HepG2 (cell line): ENCODE data around the gene MRGPRF. TPM values are rescaled to one million over a fixed set of nuclear protein-coding genes. Genes with fewer than 3 reads are reported as not detected.

Source experiments
- ATAC-seq: fragments of 200-7000 bp; cut with Tn5 transposase; 3 replicates; pipeline ENCODE4 v1.9.1; 2020; ENCODE audit warnings: mild to moderate bottlenecking, moderate library complexity
- BruUV-seq: library from RNA; stranded (reverse); fragments of 400-500 nt; replicated peaks from 2 replicates; lab custom pipeline; 2021; lab: Mats Ljungman, UMichigan
- CTCF ChIA-PET: fragments of 300-600 bp; formaldehyde crosslinking; extraction: SDS; loops from one replicate; lab custom pipeline; 2021; ENCODE audit warnings: low total read pairs, inconsistent platforms, low intra/inter-chr PET ratio; lab: Yijun Ruan, JAX
- POLR2A ChIA-PET: fragments of 350-600 bp; sonication (Branson Sonifier 250); formaldehyde crosslinking; loops from one replicate; lab custom pipeline; 2020; ENCODE audit warnings: antibody characterized with exemption, inconsistent platforms; lab: Yijun Ruan, JAX
- DNase-seq: peaks from one replicate; pipeline ENCODE4 v3.0.0-alpha.2; 2015; ENCODE audit warnings: low spot score
- FAIRE-seq: peaks from 3 replicates; lab custom pipeline; 2011; peaks lifted over from hg19 to GRCh38; lab: Jason Lieb, UNC
- H2AFZ ChIP-seq: one replicate; pipeline ENCODE4 v1.6.1; 2011; ENCODE audit warnings: low read length, inconsistent platforms
- H3K27ac ChIP-seq: fragments of 300-600 bp; 3 replicates; pipeline ENCODE4 v1.8.0; 2011; ENCODE audit warnings: mixed run types, mild to moderate bottlenecking, mixed read lengths, low read length, inconsistent platforms; ENCODE audit not compliant: insufficient read depth; ENCODE audit errors: extremely low read length
- H3K27me3 ChIP-seq, 2 experiments: fragments of 200-600 bp in 1 of 2; 2 replicates in 1 of 2; 3 replicates in 1 of 2; pipeline versions ENCODE4 v1.6.0 to v1.8.0; 2011; ENCODE audit warnings: low read length in 2 of 2, mild to moderate bottlenecking in 2 of 2, moderate library complexity in 2 of 2, inconsistent platforms in 1 of 2; ENCODE audit not compliant: insufficient read depth in 2 of 2, control insufficient read depth in 1 of 2
- H3K36me3 ChIP-seq, 2 experiments: fragments of 200-600 bp in 1 of 2; replicated peaks in 1 of 2; 2 replicates in 1 of 2; 3 replicates in 1 of 2; pipeline versions ENCODE4 v1.5.1 to v1.8.0; 2011; ENCODE audit warnings: low read length in 2 of 2, inconsistent platforms in 1 of 2; ENCODE audit not compliant: insufficient read depth in 2 of 2, control insufficient read depth in 1 of 2
- H3K4me1 ChIP-seq: 2 replicates; pipeline ENCODE4 v1.5.1; 2012; ENCODE audit warnings: low read length, inconsistent platforms; ENCODE audit not compliant: insufficient read depth
- H3K4me2 ChIP-seq: 2 replicates; pipeline ENCODE4 v1.6.0; 2011; ENCODE audit warnings: low read depth, low read length, inconsistent platforms
- H3K4me3 ChIP-seq, 3 experiments: fragments of 200-600 bp in 1 of 3; sonication (generic), shearing (Covaris generic) in 1 of 3; replicated peaks in 1 of 3; 2 replicates each; pipeline ENCODE4 v1.5.1; 2011 to 2016; ENCODE audit warnings: low read length in 3 of 3, inconsistent platforms in 2 of 3, low read depth in 2 of 3, mild to moderate bottlenecking in 2 of 3, control low read depth in 1 of 3, mixed read lengths in 1 of 3; ENCODE audit not compliant: insufficient read depth in 1 of 3
- H3K79me2 ChIP-seq: one replicate; pipeline ENCODE4 v1.6.1; 2011; ENCODE audit warnings: low read length, inconsistent platforms; ENCODE audit not compliant: insufficient read depth
- H3K9ac ChIP-seq: 2 replicates; pipeline ENCODE4 v1.6.0; 2011; ENCODE audit warnings: mild to moderate bottlenecking, low read depth, low read length, inconsistent platforms; ENCODE audit not compliant: insufficient read depth
- H3K9me3 ChIP-seq: 2 replicates; pipeline ENCODE4 v1.5.1; 2012; ENCODE audit warnings: mild to moderate bottlenecking, low read length
- H4K20me1 ChIP-seq: 2 replicates; pipeline ENCODE4 v1.6.0; 2011; ENCODE audit warnings: inconsistent platforms, mild to moderate bottlenecking, low read length, moderate library complexity; ENCODE audit not compliant: insufficient read depth
- ASH2L ChIP-seq: fragments of 300-600, 200-600 bp; sonication (generic); IDR thresholded peaks from 2 replicates; pipeline ENCODE4 v1.7.0; 2017; ENCODE audit warnings: low read depth, mild to moderate bottlenecking, moderate library complexity, mixed read lengths, low read length; ENCODE audit not compliant: insufficient read length
- BRCA1 ChIP-seq: sonication (generic); formaldehyde crosslinking; IDR thresholded peaks from 2 replicates; pipeline ENCODE4 v1.4.0; 2020; ENCODE audit warnings: missing genetic modification reagents
- CENPBD1 ChIP-seq: sonication (generic); formaldehyde crosslinking; IDR thresholded peaks from 2 replicates; pipeline ENCODE4 v1.8.0; 2022; ENCODE audit warnings: missing genetic modification reagents, low read depth, mild to moderate bottlenecking, borderline replicate concordance
- MXD4 ChIP-seq: IDR thresholded peaks from 2 replicates; pipeline ENCODE4 v1.6.1; 2016; ENCODE audit warnings: mild to moderate bottlenecking, missing biosample characterization, missing genetic modification reagents
- RNF2 ChIP-seq: fragments of 450-650 bp; conservative IDR thresholded peaks from 2 replicates; pipeline ENCODE4 v1.6.1; 2016; ENCODE audit warnings: low read depth
- SNAI1 ChIP-seq: sonication (generic); formaldehyde crosslinking; IDR thresholded peaks from 2 replicates; pipeline ENCODE4 v1.5.0; 2020; ENCODE audit warnings: mild to moderate bottlenecking, missing genetic modification reagents, borderline replicate concordance
- ZFP36 ChIP-seq: fragments of 150-350 bp; IDR thresholded peaks from 2 replicates; pipeline ENCODE4 v1.6.1; 2018; ENCODE audit warnings: borderline replicate concordance, low read length, low read depth; ENCODE audit not compliant: partially characterized antibody
- ZNF709 ChIP-seq: sonication (generic); formaldehyde crosslinking; IDR thresholded peaks from 2 replicates; pipeline ENCODE4 v1.5.0; 2020; ENCODE audit warnings: mild to moderate bottlenecking, missing genetic modification reagents
- ZUFSP ChIP-seq: sonication (generic); formaldehyde crosslinking; IDR thresholded peaks from 2 replicates; pipeline ENCODE4 v1.9.0; 2021; ENCODE audit warnings: missing genetic modification reagents, mild to moderate bottlenecking, borderline replicate concordance
- whole genome bisulfite sequencing: methylation state at CpG from one replicate; pipeline ENCODE4 v1.1.6; 2017; ENCODE audit warnings: low lambda C conversion rate; 5-methylcytosine and 5-hydroxymethylcytosine counted together
- in situ Hi-C: cut with HindIII; loops from 2 replicates; pipeline ENCODE4 v1.10.0; 2017; ENCODE audit warnings: low pct_unique_long_range_greater_than_20kb; ENCODE audit not compliant: extremely low pct_ligation_motif_present
- intact Hi-C: fragments of 100-400 bp; cut with micrococcal nuclease; formaldehyde crosslinking; loops from one replicate; pipeline ENCODE4 v1.10.0; 2022; ENCODE audit not compliant: unreplicated experiment
- polyA plus RNA-seq, 8 experiments: library from polyadenylated mRNA; depleted of rRNA in 3 of 8; stranded (reverse) in 7 of 8; unstranded in 1 of 8; fragments of >200 nt; fragmentation: Illumina TruSeq in 4 of 8; extraction: Trizol in 4 of 8; gene quantifications; 2 replicates each; pipeline versions ENCODE4 v1.2.1 to v1.2.3, GENCODE V29; 2011 to 2016; ENCODE audit warnings: low read depth in 4 of 8, missing spikeins in 1 of 8, mixed read lengths in 1 of 8; ENCODE audit not compliant: insufficient read depth in 1 of 8
- total RNA-seq, 5 experiments: library from RNA; depleted of rRNA; stranded (reverse); fragments of >200 nt; fragmentation: Illumina TruSeq; extraction: Trizol; gene quantifications; 2 replicates each; pipeline ENCODE4 v1.2.3, GENCODE V29; 2016; ENCODE audit warnings: low read depth in 1 of 5
- TF ChIP-seq, protein P1 (sequence below): sonication (generic); formaldehyde crosslinking; IDR thresholded peaks from 2 replicates; pipeline ENCODE4 v1.5.1; 2020; ENCODE audit warnings: mild to moderate bottlenecking, missing genetic modification reagents
- TF ChIP-seq, protein P2 (sequence below): sonication (generic); formaldehyde crosslinking; IDR thresholded peaks from 2 replicates; pipeline ENCODE4 v1.5.0; 2020; ENCODE audit warnings: missing genetic modification reagents
- TF ChIP-seq, protein P3 (sequence below): IDR thresholded peaks from 2 replicates; pipeline ENCODE4 v1.6.1; 2012; ENCODE audit warnings: low read length, improper control_type of control experiment
- TF ChIP-seq, protein P4 (sequence below): sonication (generic); formaldehyde crosslinking; IDR thresholded peaks from 2 replicates; pipeline ENCODE4 v1.4.0; 2020; ENCODE audit warnings: missing genetic modification reagents, borderline replicate concordance

Gene MRGPRF
- total and polyA plus RNA-seq, 2 of the 13 experiments (the other 11 are each of a cell fraction or from before 2014, with no cell fraction given), result not detected

GRCh38 chr11:69010361-69010891 lies 2.6 kb downstream of the MRGPRF start:
- peaks cover 55% of the 10 kb centered on the region for H3K4me1 ChIP-seq
- FAIRE-seq, result no peak
- TF ChIP-seq MXD4 (CRISPR knock-in tag) (no peak), ZNF709 (no peak), RNF2 (no peak), ASH2L (no peak), SNAI1 (no peak), ZFP36 (no peak), ZUFSP (CRISPR knock-in tag) (no peak), BRCA1 (CRISPR knock-in tag) (no peak), CENPBD1 (CRISPR knock-in tag) (no peak)
- TF ChIP-seq, protein P1, sequence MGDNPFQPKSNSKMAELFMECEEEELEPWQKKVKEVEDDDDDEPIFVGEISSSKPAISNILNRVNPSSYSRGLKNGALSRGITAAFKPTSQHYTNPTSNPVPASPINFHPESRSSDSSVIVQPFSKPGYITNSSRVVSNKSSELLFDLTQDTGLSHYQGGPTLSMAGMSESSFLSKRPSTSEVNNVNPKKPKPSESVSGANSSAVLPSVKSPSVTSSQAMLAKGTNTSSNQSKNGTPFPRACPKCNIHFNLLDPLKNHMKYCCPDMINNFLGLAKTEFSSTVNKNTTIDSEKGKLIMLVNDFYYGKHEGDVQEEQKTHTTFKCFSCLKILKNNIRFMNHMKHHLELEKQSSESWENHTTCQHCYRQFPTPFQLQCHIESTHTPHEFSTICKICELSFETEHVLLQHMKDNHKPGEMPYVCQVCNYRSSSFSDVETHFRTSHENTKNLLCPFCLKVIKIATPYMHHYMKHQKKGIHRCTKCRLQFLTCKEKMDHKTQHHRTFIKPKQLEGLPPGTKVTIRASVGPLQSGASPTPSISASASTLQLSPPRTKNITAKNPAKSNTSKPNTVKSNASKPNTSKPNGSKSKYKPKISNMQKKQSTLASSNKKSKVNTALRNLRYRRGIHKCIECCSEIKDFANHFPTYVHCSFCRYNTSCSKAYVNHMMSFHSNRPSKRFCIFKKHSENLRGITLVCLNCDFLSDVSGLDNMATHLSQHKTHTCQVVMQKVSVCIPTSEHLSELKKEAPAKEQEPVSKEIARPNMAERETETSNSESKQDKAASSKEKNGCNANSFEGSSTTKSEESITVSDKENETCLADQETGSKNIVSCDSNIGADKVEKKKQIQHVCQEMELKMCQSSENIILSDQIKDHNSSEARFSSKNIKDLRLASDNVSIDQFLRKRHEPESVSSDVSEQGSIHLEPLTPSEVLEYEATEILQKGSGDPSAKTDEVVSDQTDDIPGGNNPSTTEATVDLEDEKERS (CRISPR knock-in tag), result no peak
- TF ChIP-seq, protein P2, sequence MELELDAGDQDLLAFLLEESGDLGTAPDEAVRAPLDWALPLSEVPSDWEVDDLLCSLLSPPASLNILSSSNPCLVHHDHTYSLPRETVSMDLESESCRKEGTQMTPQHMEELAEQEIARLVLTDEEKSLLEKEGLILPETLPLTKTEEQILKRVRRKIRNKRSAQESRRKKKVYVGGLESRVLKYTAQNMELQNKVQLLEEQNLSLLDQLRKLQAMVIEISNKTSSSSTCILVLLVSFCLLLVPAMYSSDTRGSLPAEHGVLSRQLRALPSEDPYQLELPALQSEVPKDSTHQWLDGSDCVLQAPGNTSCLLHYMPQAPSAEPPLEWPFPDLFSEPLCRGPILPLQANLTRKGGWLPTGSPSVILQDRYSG (CRISPR knock-in tag), result no peak
- TF ChIP-seq, protein P3, sequence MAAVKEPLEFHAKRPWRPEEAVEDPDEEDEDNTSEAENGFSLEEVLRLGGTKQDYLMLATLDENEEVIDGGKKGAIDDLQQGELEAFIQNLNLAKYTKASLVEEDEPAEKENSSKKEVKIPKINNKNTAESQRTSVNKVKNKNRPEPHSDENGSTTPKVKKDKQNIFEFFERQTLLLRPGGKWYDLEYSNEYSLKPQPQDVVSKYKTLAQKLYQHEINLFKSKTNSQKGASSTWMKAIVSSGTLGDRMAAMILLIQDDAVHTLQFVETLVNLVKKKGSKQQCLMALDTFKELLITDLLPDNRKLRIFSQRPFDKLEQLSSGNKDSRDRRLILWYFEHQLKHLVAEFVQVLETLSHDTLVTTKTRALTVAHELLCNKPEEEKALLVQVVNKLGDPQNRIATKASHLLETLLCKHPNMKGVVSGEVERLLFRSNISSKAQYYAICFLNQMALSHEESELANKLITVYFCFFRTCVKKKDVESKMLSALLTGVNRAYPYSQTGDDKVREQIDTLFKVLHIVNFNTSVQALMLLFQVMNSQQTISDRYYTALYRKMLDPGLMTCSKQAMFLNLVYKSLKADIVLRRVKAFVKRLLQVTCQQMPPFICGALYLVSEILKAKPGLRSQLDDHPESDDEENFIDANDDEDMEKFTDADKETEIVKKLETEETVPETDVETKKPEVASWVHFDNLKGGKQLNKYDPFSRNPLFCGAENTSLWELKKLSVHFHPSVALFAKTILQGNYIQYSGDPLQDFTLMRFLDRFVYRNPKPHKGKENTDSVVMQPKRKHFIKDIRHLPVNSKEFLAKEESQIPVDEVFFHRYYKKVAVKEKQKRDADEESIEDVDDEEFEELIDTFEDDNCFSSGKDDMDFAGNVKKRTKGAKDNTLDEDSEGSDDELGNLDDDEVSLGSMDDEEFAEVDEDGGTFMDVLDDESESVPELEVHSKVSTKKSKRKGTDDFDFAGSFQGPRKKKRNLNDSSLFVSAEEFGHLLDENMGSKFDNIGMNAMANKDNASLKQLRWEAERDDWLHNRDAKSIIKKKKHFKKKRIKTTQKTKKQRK, result no peak
- TF ChIP-seq, protein P4, sequence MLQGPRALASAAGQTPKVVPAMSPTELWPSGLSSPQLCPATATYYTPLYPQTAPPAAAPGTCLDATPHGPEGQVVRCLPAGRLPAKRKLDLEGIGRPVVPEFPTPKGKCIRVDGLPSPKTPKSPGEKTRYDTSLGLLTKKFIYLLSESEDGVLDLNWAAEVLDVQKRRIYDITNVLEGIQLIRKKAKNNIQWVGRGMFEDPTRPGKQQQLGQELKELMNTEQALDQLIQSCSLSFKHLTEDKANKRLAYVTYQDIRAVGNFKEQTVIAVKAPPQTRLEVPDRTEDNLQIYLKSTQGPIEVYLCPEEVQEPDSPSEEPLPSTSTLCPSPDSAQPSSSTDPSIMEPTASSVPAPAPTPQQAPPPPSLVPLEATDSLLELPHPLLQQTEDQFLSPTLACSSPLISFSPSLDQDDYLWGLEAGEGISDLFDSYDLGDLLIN (CRISPR knock-in tag), result no peak

More at GRCh38 chr11:69010361-69010891, 2.6 kb downstream of the MRGPRF start:
- CTCF ChIA-PET, result no interaction called here
- no peak overlapping the region for H3K9ac ChIP-seq
- ATAC-seq, result no peak
- H3K4me2 ChIP-seq, result no peak overlapping the region
- 20% methylated on average over 1 of the region's 9 CpGs for WGBS
- intact Hi-C loops, result no loop called here
- H3K27me3 ChIP-seq, result peaks cover 20 to 46% of the 10 kb centered on the region in 2 experiments
- H3K36me3 ChIP-seq, result no peaks in the 10 kb centered on the region
- BruUV-seq, result no TSS peak
- in situ Hi-C loops, result no loop called here
- no peaks in the 10 kb centered on the region for H3K79me2 ChIP-seq
- H3K4me3 ChIP-seq, result no peak overlapping the region
- H4K20me1 ChIP-seq, result no peaks in the 10 kb centered on the region
- H3K9me3 ChIP-seq, result no peaks in the 10 kb centered on the region
- no peak overlapping the region for H2AFZ ChIP-seq
- DNase-seq, result no peak
- POLR2A ChIA-PET, result no interaction called here
- no peak overlapping the region for H3K27ac ChIP-seq
